SU-DHL-6 (cell line): ENCODE results near the gene INF2.
A peak's percentile ranks its signal among the peaks of the same experiment; 100 is the strongest.

Experiments
- H2AFZ ChIP-seq: fragments of 200-600 bp; sonication (generic); 2 replicates; pipeline ENCODE4 v1.6.1; 2014; ENCODE audit warnings: low read depth, mild to moderate bottlenecking, moderate library complexity, mixed read lengths, antibody characterized with exemption, low read length; ENCODE audit not compliant: severe bottlenecking
- H3F3A ChIP-seq: fragments of 200-600 bp; shearing (Covaris generic); 2 replicates; pipeline ENCODE4 v1.6.0; 2016; ENCODE audit warnings: antibody characterized with exemption, mild to moderate bottlenecking; ENCODE audit not compliant: insufficient read depth
- H3K27ac ChIP-seq: fragments of 200-600 bp; sonication (generic); 2 replicates; pipeline ENCODE4 v1.5.1; 2016; ENCODE audit warnings: low read depth, mild to moderate bottlenecking, low read length, moderate library complexity, mixed read lengths
- H3K27me3 ChIP-seq: fragments of 200-600 bp; sonication (generic), shearing (Covaris generic); 2 replicates; pipeline ENCODE4 v1.6.0; 2014; ENCODE audit warnings: mild to moderate bottlenecking, low read length
- H3K36me3 ChIP-seq: fragments of 200-600 bp; sonication (generic); 2 replicates; pipeline ENCODE4 v1.6.1; 2014; ENCODE audit warnings: mild to moderate bottlenecking, low read length, mixed read lengths
- H3K4me2 ChIP-seq: fragments of 300-600, 200-600 bp; shearing (Covaris generic), sonication (generic); 2 replicates; pipeline ENCODE4 v1.6.0; 2014; ENCODE audit warnings: low read length, low read depth, mild to moderate bottlenecking; ENCODE audit not compliant: poor library complexity, severe bottlenecking
- H3K4me3 ChIP-seq: fragments of 200-600 bp; sonication (generic); 2 replicates; pipeline ENCODE4 v1.5.1; 2014; ENCODE audit warnings: antibody characterized with exemption, low read length, mild to moderate bottlenecking, mixed read lengths; ENCODE audit not compliant: insufficient read depth, poor library complexity, severe bottlenecking
- H3K79me2 ChIP-seq: fragments of 200-600 bp; sonication (generic); 2 replicates; pipeline ENCODE4 v1.6.1; 2014; ENCODE audit warnings: mild to moderate bottlenecking, low read length, moderate library complexity; ENCODE audit not compliant: insufficient read depth
- H3K9ac ChIP-seq: fragments of 200-600 bp; sonication (generic); 2 replicates; pipeline ENCODE4 v1.7.0; 2014; ENCODE audit warnings: mild to moderate bottlenecking, low read length
- H3K9me2 ChIP-seq: fragments of 200-600 bp; sonication (generic); replicated peaks from 2 replicates; pipeline ENCODE4 v1.6.1; 2014; ENCODE audit warnings: low read length; ENCODE audit not compliant: insufficient read depth
- H3K9me3 ChIP-seq: fragments of 200-600 bp; sonication (generic); 2 replicates; pipeline ENCODE4 v1.6.1; 2014; ENCODE audit warnings: low read length, mixed read lengths; ENCODE audit not compliant: insufficient read depth
- H4K20me1 ChIP-seq: fragments of 200-600 bp; sonication (generic); 2 replicates; pipeline ENCODE4 v1.6.1; 2014; ENCODE audit warnings: low read depth, mild to moderate bottlenecking, antibody characterized with exemption, low read length, moderate library complexity, mixed read lengths
- CTCF ChIP-seq: fragments of 200-600 bp; sonication (generic); IDR thresholded peaks from one replicate; pipeline ENCODE4 v1.5.1; 2017; ENCODE audit warnings: antibody characterized with exemption, mild to moderate bottlenecking, low read length, moderate library complexity; ENCODE audit not compliant: insufficient read depth, poor library complexity, severe bottlenecking
- EZH2phosphoT487 ChIP-seq: fragments of 200-600 bp; sonication (generic), shearing (Covaris generic); conservative IDR thresholded peaks from 2 replicates; pipeline ENCODE4 v1.6.1; 2018; ENCODE audit warnings: mild to moderate bottlenecking, antibody characterized with exemption, low read length, moderate library complexity, mixed read lengths

Gene INF2

GRCh38 chr14:104686624-104687517 lies 2.5 kb upstream of the INF2 start:
- Histone ChIP-seq H3K4me2 (no peak overlapping the region), H3K4me3 (no peak overlapping the region), H3K27me3 (no peaks in the 10 kb centered on the region), H3F3A (no peaks in the 10 kb centered on the region), H4K20me1 (no peaks in the 10 kb centered on the region), H3K36me3 (no peaks in the 10 kb centered on the region), H3K9ac (no peak overlapping the region), H2AFZ (no peak overlapping the region), H3K9me3 (no peaks in the 10 kb centered on the region), H3K79me2 (peaks cover 18% of the 10 kb centered on the region; the same call in 1 of the 2 replicates), H3K27ac (no peak overlapping the region), H3K9me2 (no peaks in the 10 kb centered on the region)
- TF ChIP-seq CTCF = no peak
- TF ChIP-seq EZH2phosphoT487 = no peak

GRCh38 chr14:104687601-104688504 lies 1.6 kb upstream of the INF2 start:
- Histone ChIP-seq H3K9ac (no peak overlapping the region), H3K36me3 (no peaks in the 10 kb centered on the region), H3K27ac (no peak overlapping the region), H3K4me2 (no peak overlapping the region), H3K9me2 (no peaks in the 10 kb centered on the region), H3K4me3 (no peak overlapping the region), H3K27me3 (no peaks in the 10 kb centered on the region), H2AFZ (no peak overlapping the region), H3K9me3 (no peaks in the 10 kb centered on the region), H4K20me1 (no peaks in the 10 kb centered on the region), H3K79me2 (peaks cover 20% of the 10 kb centered on the region; the same call in 1 of the 2 replicates), H3F3A (no peaks in the 10 kb centered on the region)
- no peak for TF ChIP-seq CTCF
- TF ChIP-seq EZH2phosphoT487 = no peak

- H3K9me3 ChIP-seq = no peaks in the 10 kb centered on the region
- TF ChIP-seq CTCF (no peak), EZH2phosphoT487 (no peak)
- no peaks in the 10 kb centered on the region for H3K9me2 ChIP-seq
- no peaks in the 10 kb centered on the region for H3F3A ChIP-seq
- H3K27me3 ChIP-seq = no peaks in the 10 kb centered on the region
- H3K4me2 ChIP-seq = no peak overlapping the region
- H2AFZ ChIP-seq = peak overlapping the region; percentile 62
- no peak overlapping the region for H3K27ac ChIP-seq
- H4K20me1 ChIP-seq = no peaks in the 10 kb centered on the region
- no peaks in the 10 kb centered on the region for H3K36me3 ChIP-seq
- no peak overlapping the region for H3K4me3 ChIP-seq
- peaks cover 23% of the 10 kb centered on the region; the same call in 1 of the 2 replicates for H3K79me2 ChIP-seq
- no peak overlapping the region for H3K9ac ChIP-seq
These were observed 811 bp upstream of the INF2 start for GRCh38 chr14:104688505-104689108.
